H1 (cell line): Measurements from ENCODE around the gene C4B. TPM values are rescaled to one million over a fixed set of nuclear protein-coding genes. Genes with fewer than 3 reads are reported as not detected.

Experiments
- CTCF ChIP-seq, 3 experiments: IDR thresholded peaks; 1 replicate in 2 of 3; 2 replicates in 1 of 3; pipeline versions ENCODE4 v1.5.1 to v1.6.1; 2011; ENCODE audit warnings: low read length in 3 of 3, mild to moderate bottlenecking in 3 of 3, inconsistent platforms in 2 of 3, low read depth in 1 of 3, moderate library complexity in 1 of 3; ENCODE audit not compliant: insufficient read depth in 1 of 3; ENCODE audit errors: control extremely low read depth in 1 of 3
- E2F6 ChIP-seq: IDR thresholded peaks from 2 replicates; pipeline ENCODE4 v1.6.1; 2012; ENCODE audit warnings: inconsistent platforms
- KDM4A ChIP-seq: IDR thresholded peaks from one replicate; pipeline ENCODE4 v1.7.1; 2012; ENCODE audit warnings: low read depth, mild to moderate bottlenecking, moderate library complexity, low read length, inconsistent platforms; ENCODE audit not compliant: severe bottlenecking
- MAX ChIP-seq: IDR thresholded peaks from 2 replicates; pipeline ENCODE4 v1.6.1; 2012; ENCODE audit warnings: inconsistent platforms
- POLR2A ChIP-seq, 2 experiments: IDR thresholded peaks; 1 replicate in 1 of 2; 2 replicates in 1 of 2; pipeline ENCODE4 v1.6.1; 2011; ENCODE audit warnings: low read depth in 2 of 2, low read length in 2 of 2, mild to moderate bottlenecking in 2 of 2; ENCODE audit errors: control extremely low read depth in 1 of 2
- POLR2AphosphoS5 ChIP-seq: IDR thresholded peaks from 2 replicates; pipeline ENCODE4 v1.6.1; 2011; ENCODE audit warnings: low read depth, low read length
- RXRA ChIP-seq: IDR thresholded peaks from 2 replicates; pipeline ENCODE4 v1.6.1; 2011; ENCODE audit warnings: low read depth, mild to moderate bottlenecking, low read length, moderate library complexity; ENCODE audit not compliant: insufficient read depth
- SIN3A ChIP-seq, 2 experiments: IDR thresholded peaks in 1 of 2; conservative IDR thresholded peaks in 1 of 2; 2 replicates each; pipeline ENCODE4 v1.6.1; 2011 to 2012; ENCODE audit warnings: low read length in 2 of 2, improper control_type of control experiment in 1 of 2, low read depth in 1 of 2, mild to moderate bottlenecking in 1 of 2
- polyA plus RNA-seq, 7 experiments: library from polyadenylated mRNA; depleted of rRNA in 3 of 7; stranded (reverse) in 5 of 7; unstranded in 2 of 7; fragments of >200 nt in 5 of 7; fragments of 200-250 nt in 2 of 7; gene quantifications; 1 replicate in 5 of 7; 2 replicates in 1 of 7; 4 replicates in 1 of 7; pipeline versions ENCODE4 v1.2.1 to v1.2.3, GENCODE V29; 2011 to 2013; ENCODE audit warnings: missing spikeins in 2 of 7, mixed read lengths in 2 of 7
- total RNA-seq: library from RNA; stranded (reverse); fragmentation: NEBNext Ultra II Directional; extraction: Animal tissue kit (Norgen Biotek cat#: 25700); gene quantifications from 2 replicates; pipeline ENCODE4 v1.2.1, GENCODE V29; 2021

The C4B gene
- total and polyA plus RNA-seq, 2 of the 8 experiments (the other 6 are each of a cell fraction or from before 2014, with no cell fraction given) = 0.74 to 3.5 TPM

GRCh38 chr6:32081168-32081990 lies 66.8 kb downstream of the C4B start (continued):
- TF ChIP-seq CTCF (IDR thresholded peaks at IDR 0.05; ENCODE audit: control extremely low read depth in 1 of 3, insufficient read depth in 1 of 3, low read depth in 1 of 3, low read length in 3 of 3) = no peak
- no peak for TF ChIP-seq SIN3A (conservative IDR thresholded peaks at IDR 0.05 in 1 of 2, IDR thresholded peaks at IDR 0.05 in 1 of 2; ENCODE audit: low read depth in 1 of 2, low read length in 2 of 2)
- no peak for TF ChIP-seq KDM4A
- TF ChIP-seq E2F6 = no peak
- no peak for TF ChIP-seq POLR2AphosphoS5
- TF ChIP-seq MAX = no peak
- no peak for TF ChIP-seq POLR2A (IDR thresholded peaks at IDR 0.05; ENCODE audit: control extremely low read depth in 1 of 2, low read depth in 2 of 2, low read length in 2 of 2)
- no peak for TF ChIP-seq RXRA
